Uterus (tissue), 4 donors: ENCODE results near the gene KLHL30. TPM values are rescaled to one million over a fixed set of nuclear protein-coding genes. Genes with fewer than 3 reads are reported as not detected.

Experiments used
- DNase-seq, 2 donors: peaks; one replicate each; pipeline ENCODE4 v3.0.0-alpha.2; 2019 to 2020
- H3K27ac ChIP-seq, 2 donors: fragments of 200-600 bp; sonication (generic); 1 replicate in 1 of 2; 2 replicates in 1 of 2; pipeline ENCODE4 v1.5.1; 2016 to 2018
- H3K27me3 ChIP-seq, 2 donors: fragments of 200-600 bp; sonication (generic); one replicate each; pipeline ENCODE4 v1.5.1; 2018 to 2019; ENCODE audit warnings: control low read depth in 1 of 2
- H3K36me3 ChIP-seq, 2 donors: fragments of 200-600 bp; sonication (generic); one replicate each; pipeline ENCODE4 v1.5.1; 2019; ENCODE audit warnings: control low read depth in 1 of 2
- H3K4me1 ChIP-seq, 2 donors: fragments of 200-600 bp; sonication (generic); one replicate each; pipeline ENCODE4 v1.5.1; 2018 to 2019; ENCODE audit warnings: control low read depth in 1 of 2
- H3K4me3 ChIP-seq, 2 donors: fragments of 200-600 bp; sonication (generic); 1 replicate in 1 of 2; 2 replicates in 1 of 2; pipeline ENCODE4 v1.5.1; 2018 to 2019; ENCODE audit warnings: mild to moderate bottlenecking in 1 of 2
- H3K9me3 ChIP-seq, 2 donors: fragments of 200-600 bp; sonication (generic); one replicate each; pipeline ENCODE4 v1.5.1; 2019; ENCODE audit warnings: control low read depth in 1 of 2
- POLR2A ChIP-seq, 2 donors: fragments of 450-650 bp; IDR thresholded peaks; one replicate each; pipeline ENCODE4 v1.6.1; 2016; ENCODE audit warnings: antibody characterized with exemption in 2 of 2, mild to moderate bottlenecking in 1 of 2, moderate library complexity in 1 of 2
- intact Hi-C: fragments of 100-400 bp; cut with DNase I; formaldehyde crosslinking; loops from one replicate; pipeline ENCODE4 v1.15.1; 2023; ENCODE audit warnings: low total_unique reads
- total RNA-seq, 4 donors: library from RNA; depleted of rRNA in 3 of 4; stranded (reverse); fragments of >200 nt in 3 of 4; gene quantifications; one replicate each; pipeline versions ENCODE4 v1.1.0 to v1.2.4, GENCODE V29; 2014 to 2023
- TF ChIP-seq, protein P1 (sequence below), 4 experiments: fragments of 200-600 bp in 2 of 4; fragments of 450-650 bp in 2 of 4; sonication (generic) in 2 of 4; IDR thresholded peaks; one replicate each; pipeline ENCODE4 v1.5.1; 2016 to 2019; ENCODE audit warnings: antibody characterized with exemption in 4 of 4, mild to moderate bottlenecking in 2 of 4, moderate library complexity in 1 of 4
- donor health status: DM: yes; HTN: yes; CAD: no.

Gene KLHL30
- total RNA-seq, 4 donors from 2014 or later = under 0.01 to 3.3 (median 0.62) TPM; not detected in 1

DNA sequence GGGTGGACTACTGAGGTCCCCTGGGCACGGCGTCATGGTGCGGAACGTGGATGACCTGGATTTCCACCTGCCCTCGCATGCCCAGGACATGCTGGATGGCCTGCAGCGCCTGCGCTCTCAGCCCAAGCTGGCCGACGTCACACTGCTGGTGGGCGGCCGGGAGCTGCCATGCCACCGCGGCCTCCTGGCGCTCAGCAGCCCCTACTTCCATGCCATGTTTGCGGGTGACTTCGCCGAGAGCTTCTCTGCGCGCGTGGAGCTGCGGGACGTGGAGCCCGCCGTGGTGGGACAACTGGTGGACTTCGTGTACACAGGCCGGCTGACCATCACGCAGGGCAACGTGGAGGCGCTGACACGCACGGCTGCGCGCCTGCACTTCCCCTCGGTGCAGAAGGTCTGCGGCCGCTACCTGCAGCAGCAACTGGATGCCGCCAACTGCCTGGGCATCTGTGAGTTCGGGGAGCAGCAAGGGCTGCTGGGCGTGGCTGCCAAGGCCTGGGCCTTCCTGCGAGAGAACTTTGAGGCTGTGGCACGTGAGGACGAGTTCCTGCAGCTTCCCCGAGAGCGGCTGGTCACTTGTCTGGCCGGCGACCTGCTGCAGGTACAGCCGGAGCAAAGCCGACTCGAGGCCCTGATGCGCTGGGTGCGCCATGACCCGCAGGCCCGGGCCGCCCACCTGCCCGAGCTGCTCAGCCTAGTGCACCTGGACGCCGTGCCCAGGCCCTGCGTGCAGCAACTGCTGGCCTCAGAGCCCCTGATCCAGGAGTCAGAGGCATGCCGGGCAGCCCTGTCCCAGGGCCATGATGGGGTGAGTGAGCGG is 2.5 kb downstream of the KLHL30 start:
- no peaks in the 10 kb centered on the region for H3K27me3 ChIP-seq
- TF ChIP-seq, protein P1, sequence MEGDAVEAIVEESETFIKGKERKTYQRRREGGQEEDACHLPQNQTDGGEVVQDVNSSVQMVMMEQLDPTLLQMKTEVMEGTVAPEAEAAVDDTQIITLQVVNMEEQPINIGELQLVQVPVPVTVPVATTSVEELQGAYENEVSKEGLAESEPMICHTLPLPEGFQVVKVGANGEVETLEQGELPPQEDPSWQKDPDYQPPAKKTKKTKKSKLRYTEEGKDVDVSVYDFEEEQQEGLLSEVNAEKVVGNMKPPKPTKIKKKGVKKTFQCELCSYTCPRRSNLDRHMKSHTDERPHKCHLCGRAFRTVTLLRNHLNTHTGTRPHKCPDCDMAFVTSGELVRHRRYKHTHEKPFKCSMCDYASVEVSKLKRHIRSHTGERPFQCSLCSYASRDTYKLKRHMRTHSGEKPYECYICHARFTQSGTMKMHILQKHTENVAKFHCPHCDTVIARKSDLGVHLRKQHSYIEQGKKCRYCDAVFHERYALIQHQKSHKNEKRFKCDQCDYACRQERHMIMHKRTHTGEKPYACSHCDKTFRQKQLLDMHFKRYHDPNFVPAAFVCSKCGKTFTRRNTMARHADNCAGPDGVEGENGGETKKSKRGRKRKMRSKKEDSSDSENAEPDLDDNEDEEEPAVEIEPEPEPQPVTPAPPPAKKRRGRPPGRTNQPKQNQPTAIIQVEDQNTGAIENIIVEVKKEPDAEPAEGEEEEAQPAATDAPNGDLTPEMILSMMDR (IDR thresholded peaks at IDR 0.05) = no peak
- no peak for TF ChIP-seq POLR2A (IDR thresholded peaks at IDR 0.05)
- intact Hi-C loops = no loop called here
- no peak for DNase-seq
- no peak overlapping the region for H3K4me3 ChIP-seq
- no peaks in the 10 kb centered on the region for H3K36me3 ChIP-seq
- no peaks in the 10 kb centered on the region for H3K4me1 ChIP-seq
- no peaks in the 10 kb centered on the region for H3K9me3 ChIP-seq
- no peak overlapping the region for H3K27ac ChIP-seq

DNA sequence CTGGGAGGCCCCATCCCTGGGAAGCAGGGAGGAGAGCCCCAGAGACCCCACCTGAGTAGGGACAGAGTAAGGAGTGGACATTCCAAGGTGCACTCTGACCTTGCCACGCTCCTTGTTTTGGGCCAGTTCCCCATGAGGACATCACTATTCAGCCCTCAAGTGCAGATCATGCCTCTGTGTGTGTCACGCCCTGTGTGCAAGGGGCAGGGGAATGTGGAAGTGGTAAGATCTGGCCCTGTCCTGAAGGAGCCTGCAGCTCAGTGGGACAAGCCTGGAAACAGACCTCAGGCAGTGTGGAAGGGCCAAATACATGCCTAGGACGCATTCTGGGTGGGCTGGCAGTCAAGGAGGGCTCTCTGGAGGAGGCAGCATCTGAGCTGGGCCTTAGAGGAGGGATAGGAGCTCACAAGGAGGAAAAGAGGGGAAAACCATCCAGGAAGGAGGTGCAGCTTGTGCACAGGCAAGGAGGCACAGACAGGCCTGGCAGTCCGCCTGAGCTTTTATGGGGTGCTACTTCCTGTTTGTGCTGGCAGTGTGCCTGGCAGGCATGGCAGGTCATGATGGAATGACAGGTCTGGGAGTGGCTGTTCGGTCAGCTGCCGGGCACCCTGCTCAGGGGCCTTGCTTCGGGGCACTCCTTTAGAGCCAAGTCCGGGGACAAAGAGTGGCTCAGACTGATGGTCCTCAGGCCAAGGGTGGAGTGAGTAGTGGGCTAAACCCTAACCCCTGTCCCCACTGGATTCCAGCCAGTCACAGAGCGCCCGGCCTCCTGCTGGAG is 3.3 kb downstream of the KLHL30 start:
- no peak overlapping the region for H3K27ac ChIP-seq
- no peak overlapping the region for H3K4me3 ChIP-seq
- H3K9me3 ChIP-seq = no peaks in the 10 kb centered on the region
- intact Hi-C loops = no loop called here
- DNase-seq = no peak
- no peaks in the 10 kb centered on the region for H3K4me1 ChIP-seq
- H3K27me3 ChIP-seq = no peaks in the 10 kb centered on the region
- TF ChIP-seq, protein P1 (IDR thresholded peaks at IDR 0.05) = no peak
- TF ChIP-seq POLR2A (IDR thresholded peaks at IDR 0.05) = no peak
- H3K36me3 ChIP-seq = no peaks in the 10 kb centered on the region

DNA sequence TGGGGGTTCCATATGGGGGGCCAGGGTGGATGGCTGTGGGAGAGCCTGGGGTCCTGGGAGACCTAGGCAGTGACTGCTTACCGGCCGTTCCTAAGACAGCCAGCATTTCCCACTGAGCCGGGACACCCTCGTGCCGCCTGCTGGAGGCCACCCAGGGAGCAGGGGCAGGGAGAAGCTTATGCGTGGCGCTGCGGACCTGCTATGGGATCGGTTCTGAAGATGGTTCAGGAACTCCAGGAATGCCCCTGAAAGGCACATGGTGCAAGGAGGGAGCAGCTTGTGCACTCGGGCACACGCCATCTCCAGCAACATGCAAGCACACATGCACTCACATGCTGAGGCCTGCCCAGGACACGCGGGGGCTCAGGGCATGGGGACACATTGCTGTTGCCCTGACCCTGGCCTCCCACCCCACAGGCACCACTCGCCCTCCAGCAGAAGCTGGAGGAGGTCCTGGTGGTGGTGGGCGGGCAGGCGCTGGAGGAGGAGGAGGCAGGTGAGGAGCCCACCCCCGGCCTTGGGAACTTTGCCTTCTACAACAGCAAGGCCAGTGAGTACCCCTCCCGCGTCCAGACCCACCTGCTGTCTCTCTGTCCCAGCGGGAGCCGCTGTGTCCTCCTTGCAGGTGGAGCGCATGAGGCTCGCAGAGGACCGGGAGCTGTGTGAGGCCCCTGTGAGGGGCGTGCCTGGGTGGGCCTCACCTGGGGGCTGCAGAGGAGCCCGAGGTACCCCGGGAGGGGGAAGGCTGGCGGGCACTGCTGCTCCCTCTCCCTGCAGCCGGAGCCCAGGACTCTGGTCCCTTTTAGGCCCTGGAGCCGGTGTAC is 4.1 kb downstream of the KLHL30 start:
- Histone ChIP-seq H3K27me3 (no peaks in the 10 kb centered on the region), H3K4me3 (no peak overlapping the region), H3K27ac (no peak overlapping the region), H3K9me3 (no peaks in the 10 kb centered on the region), H3K4me1 (no peaks in the 10 kb centered on the region), H3K36me3 (no peaks in the 10 kb centered on the region)
- no peak for DNase-seq
- TF ChIP-seq, protein P1 (IDR thresholded peaks at IDR 0.05) = no peak
- no peak for TF ChIP-seq POLR2A (IDR thresholded peaks at IDR 0.05)
- intact Hi-C loops = no loop called here

DNA sequence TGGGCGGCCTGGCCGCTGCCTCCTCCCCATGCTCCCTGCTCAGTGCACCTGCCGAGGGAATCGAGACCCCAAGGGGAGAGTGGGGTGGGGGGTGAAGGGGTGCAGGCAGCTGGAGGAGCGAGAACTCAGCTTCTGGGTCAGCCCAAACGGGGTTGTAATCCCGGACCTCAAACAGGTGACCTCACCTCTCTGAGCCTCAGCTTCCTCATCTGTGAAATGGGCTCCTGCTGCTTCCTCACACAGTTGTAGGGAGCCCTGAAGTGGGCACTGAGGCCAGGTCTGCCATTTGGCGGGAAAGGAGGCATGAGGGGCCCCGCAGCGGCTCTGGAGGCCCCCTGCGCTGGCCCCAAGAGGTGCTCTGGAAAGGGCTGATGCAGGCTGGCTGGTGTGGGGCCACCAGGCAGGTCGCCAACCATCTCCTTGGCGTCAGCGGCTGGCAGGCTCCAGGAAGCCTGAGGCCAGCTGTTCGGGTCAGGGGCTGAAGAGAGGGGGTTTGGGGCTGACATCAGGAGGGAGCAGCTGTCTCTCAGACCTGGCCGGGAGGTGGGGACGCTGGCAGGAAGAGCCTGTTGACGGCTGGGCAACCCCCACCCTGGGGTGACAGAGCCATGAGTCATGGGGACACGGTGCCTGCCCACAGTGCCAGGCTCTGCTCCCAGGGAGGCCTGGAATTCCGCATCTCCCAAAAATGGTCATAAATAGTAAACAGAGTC is 4.9 kb downstream of the KLHL30 start:
- H3K4me1 ChIP-seq = no peaks in the 10 kb centered on the region
- no peak for DNase-seq
- no peaks in the 10 kb centered on the region for H3K27me3 ChIP-seq
- no peaks in the 10 kb centered on the region for H3K36me3 ChIP-seq
- TF ChIP-seq POLR2A (IDR thresholded peaks at IDR 0.05) = no peak
- TF ChIP-seq, protein P1 (IDR thresholded peaks at IDR 0.05) = no peak
- H3K27ac ChIP-seq = no peak overlapping the region
- H3K9me3 ChIP-seq = no peaks in the 10 kb centered on the region
- H3K4me3 ChIP-seq = no peak overlapping the region
- intact Hi-C loops = no loop called here
